ENCODE measurements around the gene AGPAT3. TPM values are rescaled to one million over a fixed set of nuclear protein-coding genes. Genes with fewer than 3 reads are reported as not detected.
"Not testable (repeated sequence)": the region's sequence is repeated elsewhere in the genome, so short reads cannot be mapped to it uniquely, and the experiment has no call there.

The AGPAT3 gene
- total RNA-seq, 2 experiments from 2014 or later, result 94.3 to 101 TPM

- H3K36me3 Mint-ChIP-seq; H3K27ac Mint-ChIP-seq; ATAC-seq; H3K9me3 Mint-ChIP-seq (ENCODE audit: low read depth); H3K4me3 Mint-ChIP-seq; DNase-seq; H3K27me3 Mint-ChIP-seq; CTCF ChIA-PET: not testable (repeated sequence)
- peaks cover 17% of the 10 kb centered on the region for H3K4me1 Mint-ChIP-seq
These were observed 20.1 kb upstream of the AGPAT3 start for GRCh38 chr21:43844906-43845305.

GRCh38 chr21:43845386-43845785 lies 19.6 kb upstream of the AGPAT3 start:
- Mint-ChIP-seq H3K9me3 (ENCODE audit: low read depth) (peaks cover 4% of the 10 kb centered on the region), H3K27ac (no peak overlapping the region), H3K4me3 (no peak overlapping the region), H3K36me3 (peaks cover 2% of the 10 kb centered on the region), H3K27me3 (no peaks in the 10 kb centered on the region), H3K4me1 (peaks cover 17% of the 10 kb centered on the region)
- CTCF ChIA-PET, result interaction anchor here (1.3 to 1.4 kb wide), 2 partner anchors 93 to 130 kb away, joined by 3 to 4 read pairs; no protein-coding TSS in a partner anchor
- DNase-seq (no peak), ATAC-seq (no peak)

GRCh38 chr21:43846430-43846829 lies 18.6 kb upstream of the AGPAT3 start:
- peaks cover 2% of the 10 kb centered on the region for H3K27me3 Mint-ChIP-seq
- CTCF ChIA-PET, result interaction anchor here (1.3 to 1.4 kb wide), 3 partner anchors 16 to 129 kb away, joined by 3 to 4 read pairs (median 4); no protein-coding TSS in a partner anchor
- H3K4me3 Mint-ChIP-seq, result no peak overlapping the region
- ATAC-seq (no peak), DNase-seq (no peak)
- H3K27ac Mint-ChIP-seq, result no peak overlapping the region
- H3K36me3 Mint-ChIP-seq, result peaks cover 5% of the 10 kb centered on the region
- peaks cover 9% of the 10 kb centered on the region for H3K9me3 Mint-ChIP-seq (ENCODE audit: low read depth)
- H3K4me1 Mint-ChIP-seq, result peaks cover 20% of the 10 kb centered on the region

GRCh38 chr21:43847301-43847700 lies 17.7 kb upstream of the AGPAT3 start:
- H3K27ac Mint-ChIP-seq, result no peak overlapping the region
- H3K36me3 Mint-ChIP-seq, result peaks cover 6% of the 10 kb centered on the region
- no peak overlapping the region for H3K4me3 Mint-ChIP-seq
- H3K9me3 Mint-ChIP-seq (ENCODE audit: low read depth), result peaks cover 9% of the 10 kb centered on the region
- CTCF ChIA-PET, result no interaction called here
- ATAC-seq, result no peak
- peaks cover 18% of the 10 kb centered on the region for H3K4me1 Mint-ChIP-seq
- H3K27me3 Mint-ChIP-seq, result peaks cover 2% of the 10 kb centered on the region
- no peak for DNase-seq

GRCh38 chr21:43848771-43849170 lies 16.3 kb upstream of the AGPAT3 start:
- Mint-ChIP-seq H3K4me3 (no peak overlapping the region), H3K36me3 (peaks cover 12% of the 10 kb centered on the region), H3K4me1 (peaks cover 14% of the 10 kb centered on the region), H3K27me3 (peaks cover 2% of the 10 kb centered on the region), H3K9me3 (ENCODE audit: low read depth) (peaks cover 9% of the 10 kb centered on the region), H3K27ac (no peak overlapping the region)
- no peak for DNase-seq
- no peak for ATAC-seq
- CTCF ChIA-PET, result no interaction called here

- peaks cover 11% of the 10 kb centered on the region for H3K36me3 Mint-ChIP-seq
- ATAC-seq, result no peak
- H3K4me1 Mint-ChIP-seq, result peaks cover 21% of the 10 kb centered on the region
- H3K27me3 Mint-ChIP-seq, result peaks cover 2% of the 10 kb centered on the region
- no peak overlapping the region for H3K27ac Mint-ChIP-seq
- H3K4me3 Mint-ChIP-seq, result no peak overlapping the region
- CTCF ChIA-PET, result no interaction called here
- DNase-seq, result no peak
- H3K9me3 Mint-ChIP-seq (ENCODE audit: low read depth), result peaks cover 7% of the 10 kb centered on the region
These were observed 15.3 kb upstream of the AGPAT3 start for GRCh38 chr21:43849532-43850299.

GRCh38 chr21:43850728-43851295 lies 14.2 kb upstream of the AGPAT3 start:
- ATAC-seq, result no peak

GRCh38 chr21:43851593-43851992 lies 13.4 kb upstream of the AGPAT3 start:
- Mint-ChIP-seq H3K4me3 (no peak overlapping the region), H3K4me1 (peaks cover 34% of the 10 kb centered on the region), H3K9me3 (ENCODE audit: low read depth) (peaks cover 5% of the 10 kb centered on the region), H3K27me3 (peaks cover 2% of the 10 kb centered on the region), H3K27ac (no peak overlapping the region), H3K36me3 (peaks cover 12% of the 10 kb centered on the region)
- DNase-seq, result no peak
- CTCF ChIA-PET, result interaction anchor here (1.5 kb wide), 1 partner anchor 11 kb away, joined by 3 read pairs; no protein-coding TSS in a partner anchor
- no peak for ATAC-seq

More at GRCh38 chr21:43850728-43851295, 14.2 kb upstream of the AGPAT3 start:
- DNase-seq, result no peak
- H3K27me3 Mint-ChIP-seq, result peaks cover 2% of the 10 kb centered on the region
- CTCF ChIA-PET, result interaction anchor here (1.5 kb wide), 1 partner anchor 10 kb away, joined by 3 read pairs; no protein-coding TSS in a partner anchor
- peaks cover 30% of the 10 kb centered on the region for H3K4me1 Mint-ChIP-seq
- no peak overlapping the region for H3K27ac Mint-ChIP-seq
- no peak overlapping the region for H3K4me3 Mint-ChIP-seq
- peaks cover 5% of the 10 kb centered on the region for H3K9me3 Mint-ChIP-seq (ENCODE audit: low read depth)
- H3K36me3 Mint-ChIP-seq, result peaks cover 12% of the 10 kb centered on the region

- Mint-ChIP-seq H3K9me3 (ENCODE audit: low read depth) (peaks cover 5% of the 10 kb centered on the region), H3K36me3 (peaks cover 12% of the 10 kb centered on the region), H3K27me3 (peaks cover 2% of the 10 kb centered on the region), H3K4me1 (peaks cover 40% of the 10 kb centered on the region), H3K27ac (peak overlapping the region; percentile 84), H3K4me3 (peak overlapping the region; percentile 58)
- ATAC-seq, result no peak
- CTCF ChIA-PET, result interaction anchor here (0.9 to 2.0 kb wide), 4 partner anchors 12 to 214 kb away, joined by 3 to 6 read pairs (median 4); no protein-coding TSS in a partner anchor
- no peak for DNase-seq
These were observed 10.9 kb upstream of the AGPAT3 start for GRCh38 chr21:43853851-43854772.

- Mint-ChIP-seq H3K9me3 (ENCODE audit: low read depth) (peaks cover 5% of the 10 kb centered on the region), H3K27me3 (peaks cover 2% of the 10 kb centered on the region), H3K4me3 (peak overlapping the region; percentile 58), H3K27ac (peak overlapping the region; percentile 84), H3K36me3 (peaks cover 12% of the 10 kb centered on the region), H3K4me1 (peaks cover 37% of the 10 kb centered on the region)
- DNase-seq (peak; percentile 91), ATAC-seq (peak; percentile 98)
- CTCF ChIA-PET, result interaction anchor here (0.7 to 2.0 kb wide), 3 partner anchors 12 to 64 kb away, joined by 4 to 6 read pairs (median 4); no protein-coding TSS in a partner anchor
These were observed 10.0 kb upstream of the AGPAT3 start for GRCh38 chr21:43854773-43855633.

GRCh38 chr21:43855955-43856354 lies 9.1 kb upstream of the AGPAT3 start:
- CTCF ChIA-PET, result interaction anchor here (0.7 to 2.4 kb wide), 4 partner anchors 10 to 63 kb away, joined by 4 to 6 read pairs (median 5); no protein-coding TSS in a partner anchor
- H3K27me3 Mint-ChIP-seq, result no peaks in the 10 kb centered on the region
- peaks cover under 1% of the 10 kb centered on the region for H3K9me3 Mint-ChIP-seq (ENCODE audit: low read depth)
- H3K36me3 Mint-ChIP-seq, result peaks cover 8% of the 10 kb centered on the region
- H3K4me1 Mint-ChIP-seq, result peaks cover 33% of the 10 kb centered on the region
- peak overlapping the region; percentile 84 for H3K27ac Mint-ChIP-seq
- no peak overlapping the region for H3K4me3 Mint-ChIP-seq
- no peak for ATAC-seq
- DNase-seq, result no peak

Data from activated CD8-positive, alpha-beta memory T cell treated with anti-CD3 and anti-CD28 coated beads, Interleukin-2, amount 10 ng/mL, durations not matched to agents 7 days and 5 days (primary cell).